Measurements from ENCODE around the gene PHLPP1. TPM values are rescaled to one million over a fixed set of nuclear protein-coding genes. Genes with fewer than 3 reads are reported as not detected.
A peak's percentile ranks its signal among the peaks of the same experiment; 100 is the strongest.
"Not testable (repeated sequence)": the region's sequence is repeated elsewhere in the genome, so short reads cannot be mapped to it uniquely, and the experiment has no call there.

The PHLPP1 gene
- total and polyA plus RNA-seq, 2 donors (not counting 1 experiment from before 2014, with no cell fraction given), result 3.6 to 5.0 TPM

DNA sequence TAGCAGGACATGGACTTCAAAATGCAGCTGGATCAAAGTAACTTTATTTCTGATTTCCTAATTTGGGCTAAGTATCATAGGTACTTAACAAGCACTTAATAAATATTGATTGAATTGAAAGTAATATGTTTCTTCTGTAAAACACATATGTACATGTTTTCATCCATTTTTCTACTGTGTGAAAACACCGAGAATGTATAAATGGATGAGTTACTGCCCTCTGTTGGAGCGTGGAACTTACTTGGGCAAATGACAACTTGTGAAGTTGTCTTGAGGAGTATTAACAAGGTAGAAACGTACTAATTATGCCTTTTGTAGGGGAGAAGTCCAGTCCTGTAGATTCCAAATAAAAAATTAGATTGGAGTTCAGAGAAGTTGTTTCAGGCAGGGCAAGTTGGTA is 87.2 kb downstream of the PHLPP1 start:
- Histone ChIP-seq H2AFZ (ENCODE audit: low read length) (no peak overlapping the region), H3K9me3 (ENCODE audit: control insufficient read depth, insufficient read depth, low read depth, low read length) (no peaks in the 10 kb centered on the region), H3K4me3 (replicated peaks in 1 of 4; ENCODE audit: control extremely low read depth in 1 of 4, insufficient read depth in 1 of 4, low read depth in 3 of 4, low read length in 4 of 4) (no peak overlapping the region), H3K4me2 (ENCODE audit: extremely low read depth, insufficient read depth, low read length) (no peak overlapping the region), H3K27ac (ENCODE audit: insufficient read depth, low read length) (no peak overlapping the region), H3K4me1 (ENCODE audit: control insufficient read depth, extremely low read depth, insufficient read depth, low read length) (no peaks in the 10 kb centered on the region), H3K36me3 (ENCODE audit: control insufficient read depth, insufficient read depth, low read length) (no peaks in the 10 kb centered on the region), H4K20me1 (ENCODE audit: control insufficient read depth, extremely low read depth, insufficient read depth, low read length) (no peaks in the 10 kb centered on the region), H3K27me3 (ENCODE audit: control insufficient read depth, insufficient read depth, low read length) (no peaks in the 10 kb centered on the region), H3K9ac (ENCODE audit: insufficient read depth, low read length) (no peak overlapping the region), H3K79me2 (ENCODE audit: control insufficient read depth, insufficient read depth, low read length) (no peaks in the 10 kb centered on the region)
- peak in 1 of 2 donors; percentile 18 for TF ChIP-seq CTCF (conservative IDR thresholded peaks at IDR 0.05 in 1 of 2, IDR thresholded peaks at IDR 0.05 in 1 of 2; ENCODE audit: low read depth in 1 of 2, low read length in 2 of 2)
- TF ChIP-seq EZH2 (IDR thresholded peaks at IDR 0.05; ENCODE audit: low read length, missing control alignments), result no peak
- peak in 1 of 2 donors; percentile 17 for DNase-seq (ENCODE audit: low read depth in 2 of 2)

GRCh38 chr18:62807396-62807795 is 92.1 kb downstream of the PHLPP1 start:
- Histone ChIP-seq H3K4me3 (replicated peaks in 1 of 4; ENCODE audit: control extremely low read depth in 1 of 4, insufficient read depth in 1 of 4, low read depth in 3 of 4, low read length in 4 of 4) (no peak overlapping the region), H2AFZ (ENCODE audit: low read length) (no peak overlapping the region), H3K9ac (ENCODE audit: insufficient read depth, low read length) (no peak overlapping the region), H3K4me1 (ENCODE audit: control insufficient read depth, extremely low read depth, insufficient read depth, low read length) (no peaks in the 10 kb centered on the region), H4K20me1 (ENCODE audit: control insufficient read depth, extremely low read depth, insufficient read depth, low read length) (no peaks in the 10 kb centered on the region), H3K9me3 (ENCODE audit: control insufficient read depth, insufficient read depth, low read depth, low read length) (no peaks in the 10 kb centered on the region), H3K27ac (ENCODE audit: insufficient read depth, low read length) (no peak overlapping the region), H3K27me3 (ENCODE audit: control insufficient read depth, insufficient read depth, low read length) (no peaks in the 10 kb centered on the region), H3K4me2 (ENCODE audit: extremely low read depth, insufficient read depth, low read length) (no peak overlapping the region), H3K36me3 (ENCODE audit: control insufficient read depth, insufficient read depth, low read length) (no peaks in the 10 kb centered on the region), H3K79me2 (ENCODE audit: control insufficient read depth, insufficient read depth, low read length) (no peaks in the 10 kb centered on the region)
- TF ChIP-seq EZH2 (IDR thresholded peaks at IDR 0.05; ENCODE audit: low read length, missing control alignments) (no peak), CTCF (conservative IDR thresholded peaks at IDR 0.05 in 1 of 2, IDR thresholded peaks at IDR 0.05 in 1 of 2; ENCODE audit: low read depth in 1 of 2, low read length in 2 of 2) (no peak)
- DNase-seq (ENCODE audit: low read depth in 2 of 2), result no peak

DNA sequence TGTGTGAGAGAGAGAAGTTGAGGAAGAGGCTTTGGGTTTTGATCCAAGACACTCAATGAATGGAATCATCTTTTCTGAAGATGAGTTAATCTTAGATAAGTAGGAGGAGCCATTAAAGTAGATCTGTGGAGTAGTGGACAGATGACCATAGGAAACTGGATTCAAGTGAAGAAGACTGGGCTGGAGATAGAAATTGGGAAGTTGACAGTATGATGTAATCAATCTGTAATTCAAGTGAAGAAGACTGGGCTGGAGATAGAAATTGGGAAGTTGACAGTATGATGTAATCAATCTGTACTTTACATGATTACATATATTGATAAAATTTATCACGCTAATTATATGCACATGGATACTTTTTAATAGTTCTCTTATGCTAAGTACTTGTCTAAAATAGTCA is 92.8 kb downstream of the PHLPP1 start:
- DNase-seq (ENCODE audit: low read depth in 2 of 2), result no peak
- no peak for TF ChIP-seq EZH2 (IDR thresholded peaks at IDR 0.05; ENCODE audit: low read length, missing control alignments)
- no peak for TF ChIP-seq CTCF (conservative IDR thresholded peaks at IDR 0.05 in 1 of 2, IDR thresholded peaks at IDR 0.05 in 1 of 2; ENCODE audit: low read depth in 1 of 2, low read length in 2 of 2)
- Histone ChIP-seq H3K79me2 (ENCODE audit: control insufficient read depth, insufficient read depth, low read length) (no peaks in the 10 kb centered on the region), H3K36me3 (ENCODE audit: control insufficient read depth, insufficient read depth, low read length) (no peaks in the 10 kb centered on the region), H3K9me3 (ENCODE audit: control insufficient read depth, insufficient read depth, low read depth, low read length) (no peaks in the 10 kb centered on the region), H4K20me1 (ENCODE audit: control insufficient read depth, extremely low read depth, insufficient read depth, low read length) (no peaks in the 10 kb centered on the region), H2AFZ (ENCODE audit: low read length) (no peak overlapping the region), H3K4me3 (replicated peaks in 1 of 4; ENCODE audit: control extremely low read depth in 1 of 4, insufficient read depth in 1 of 4, low read depth in 3 of 4, low read length in 4 of 4) (no peak overlapping the region), H3K27me3 (ENCODE audit: control insufficient read depth, insufficient read depth, low read length) (no peaks in the 10 kb centered on the region), H3K27ac (ENCODE audit: insufficient read depth, low read length) (no peak overlapping the region), H3K9ac (ENCODE audit: insufficient read depth, low read length) (no peak overlapping the region), H3K4me1 (ENCODE audit: control insufficient read depth, extremely low read depth, insufficient read depth, low read length) (no peaks in the 10 kb centered on the region), H3K4me2 (ENCODE audit: extremely low read depth, insufficient read depth, low read length) (no peak overlapping the region)

- H3K27ac ChIP-seq (ENCODE audit: insufficient read depth, low read length); H3K4me1 ChIP-seq (ENCODE audit: control insufficient read depth, extremely low read depth, insufficient read depth, low read length); H3K27me3 ChIP-seq (ENCODE audit: control insufficient read depth, insufficient read depth, low read length); H3K4me2 ChIP-seq (ENCODE audit: extremely low read depth, insufficient read depth, low read length); H3K79me2 ChIP-seq (ENCODE audit: control insufficient read depth, insufficient read depth, low read length); H3K9me3 ChIP-seq (ENCODE audit: control insufficient read depth, insufficient read depth, low read depth, low read length); H3K9ac ChIP-seq (ENCODE audit: insufficient read depth, low read length); H3K36me3 ChIP-seq (ENCODE audit: control insufficient read depth, insufficient read depth, low read length); H3K4me3 ChIP-seq (replicated peaks in 1 of 4; ENCODE audit: control extremely low read depth in 1 of 4, insufficient read depth in 1 of 4, low read depth in 3 of 4, low read length in 4 of 4); H2AFZ ChIP-seq (ENCODE audit: low read length); H4K20me1 ChIP-seq (ENCODE audit: control insufficient read depth, extremely low read depth, insufficient read depth, low read length); DNase-seq (ENCODE audit: low read depth in 2 of 2): not testable (repeated sequence)
Observed at GRCh38 chr18:62809445-62809844, 94.1 kb downstream of the PHLPP1 start.
